ENCODE results near the gene POU2F1. TPM values are rescaled to one million over a fixed set of nuclear protein-coding genes. Genes with fewer than 3 reads are reported as not detected.

POU2F1 gene
- total RNA-seq, 4 donors from 2014 or later = 14.0 to 45.5 (median 19.8) TPM

- no peak for DNase-seq
Observed at GRCh38 chr1:167457936-167458584, 237.4 kb downstream of the POU2F1 start.

GRCh38 chr1:167460836-167461235 lies 240.2 kb downstream of the POU2F1 start:
- WGBS, 2 donors = 94 to 97% methylated on average over 13 to 14 of the region's 14 CpGs
- H3K27ac ChIP-seq = no peak overlapping the region
- DNase-seq = no peak
- no peaks in the 10 kb centered on the region for H3K36me3 ChIP-seq
- intact Hi-C loops (cut with DNase I) = no loop called here
- no peak overlapping the region for H3K4me3 ChIP-seq (replicated peaks in 1 of 3)
- TF ChIP-seq CTCF (IDR thresholded peaks at IDR 0.05) (no peak), POLR2A (IDR thresholded peaks at IDR 0.05) (no peak)
- no peaks in the 10 kb centered on the region for H3K9me3 ChIP-seq
- H3K4me1 ChIP-seq = peaks cover 0 to 2% of the 10 kb centered on the region in 2 donors
- no peaks in the 10 kb centered on the region for H3K27me3 ChIP-seq

More at GRCh38 chr1:167457936-167458584, 237.4 kb downstream of the POU2F1 start:
- H3K4me1 ChIP-seq = peaks cover 3 to 6% of the 10 kb centered on the region in 2 donors
- intact Hi-C loops (cut with DNase I) = no loop called here
- H3K9me3 ChIP-seq = no peaks in the 10 kb centered on the region
- no peaks in the 10 kb centered on the region for H3K36me3 ChIP-seq
- TF ChIP-seq CTCF (IDR thresholded peaks at IDR 0.05) = no peak
- no peak for TF ChIP-seq POLR2A (IDR thresholded peaks at IDR 0.05)
- H3K4me3 ChIP-seq (replicated peaks in 1 of 3) = no peak overlapping the region
- no peaks in the 10 kb centered on the region for H3K27me3 ChIP-seq
- WGBS, 2 donors = 85 to 86% methylated on average over 11 of the region's 11 CpGs
- no peak overlapping the region for H3K27ac ChIP-seq

- Histone ChIP-seq H3K9me3 (no peaks in the 10 kb centered on the region), H3K27ac (no peak overlapping the region), H3K4me3 (replicated peaks in 1 of 3) (no peak overlapping the region), H3K36me3 (no peaks in the 10 kb centered on the region), H3K4me1 (peaks cover 0 to 5% of the 10 kb centered on the region in 2 donors), H3K27me3 (no peaks in the 10 kb centered on the region)
- intact Hi-C loops (cut with DNase I) = no loop called here
- TF ChIP-seq CTCF (IDR thresholded peaks at IDR 0.05) (no peak), POLR2A (IDR thresholded peaks at IDR 0.05) (no peak)
- 86 to 97% methylated on average over 7 of the region's 8 CpGs for WGBS, 2 donors
- no peak for DNase-seq
Observed at GRCh38 chr1:167462341-167462740, 241.7 kb downstream of the POU2F1 start.

- no peak for TF ChIP-seq POLR2A (IDR thresholded peaks at IDR 0.05)
- no peak for TF ChIP-seq CTCF (IDR thresholded peaks at IDR 0.05)
Observed at GRCh38 chr1:167463080-167463479, 242.4 kb downstream of the POU2F1 start.

GRCh38 chr1:167463875-167464575 lies 243.3 kb downstream of the POU2F1 start:
- Histone ChIP-seq H3K4me1 (peaks cover 0 to 9% of the 10 kb centered on the region in 2 donors), H3K27ac (no peak overlapping the region), H3K36me3 (no peaks in the 10 kb centered on the region), H3K27me3 (no peaks in the 10 kb centered on the region), H3K9me3 (no peaks in the 10 kb centered on the region), H3K4me3 (replicated peaks in 1 of 3) (no peak overlapping the region)
- intact Hi-C loops (cut with DNase I) = no loop called here
- TF ChIP-seq CTCF (IDR thresholded peaks at IDR 0.05) = no peak
- TF ChIP-seq POLR2A (IDR thresholded peaks at IDR 0.05) = no peak
- DNase-seq = no peak
- 80% methylated on average over 6 of the region's 6 CpGs for WGBS, 2 donors

More at GRCh38 chr1:167463080-167463479, 242.4 kb downstream of the POU2F1 start:
- H3K36me3 ChIP-seq = no peaks in the 10 kb centered on the region
- 76 to 88% methylated on average over 4 of the region's 4 CpGs for whole genome bisulfite sequencing, 2 donors
- intact Hi-C loops (cut with DNase I) = no loop called here
- H3K9me3 ChIP-seq = no peaks in the 10 kb centered on the region
- no peak overlapping the region for H3K27ac ChIP-seq
- no peak overlapping the region for H3K4me3 ChIP-seq (replicated peaks in 1 of 3)
- H3K4me1 ChIP-seq = peaks cover 0 to 5% of the 10 kb centered on the region in 2 donors
- no peaks in the 10 kb centered on the region for H3K27me3 ChIP-seq
- DNase-seq = no peak

Measured in thyroid gland (tissue), 4 donors.